NCI-H2171 (cell line): Measurements from ENCODE around the gene PBX2.
"Not testable (repeated sequence)": the region's sequence is repeated elsewhere in the genome, so short reads cannot be mapped to it uniquely, and the experiment has no call there.

ENCODE experiments used
- DNase-seq: peaks from one replicate; lab custom pipeline; 2025; lab: John Stamatoyannopoulos, UW

Gene PBX2

DNA sequence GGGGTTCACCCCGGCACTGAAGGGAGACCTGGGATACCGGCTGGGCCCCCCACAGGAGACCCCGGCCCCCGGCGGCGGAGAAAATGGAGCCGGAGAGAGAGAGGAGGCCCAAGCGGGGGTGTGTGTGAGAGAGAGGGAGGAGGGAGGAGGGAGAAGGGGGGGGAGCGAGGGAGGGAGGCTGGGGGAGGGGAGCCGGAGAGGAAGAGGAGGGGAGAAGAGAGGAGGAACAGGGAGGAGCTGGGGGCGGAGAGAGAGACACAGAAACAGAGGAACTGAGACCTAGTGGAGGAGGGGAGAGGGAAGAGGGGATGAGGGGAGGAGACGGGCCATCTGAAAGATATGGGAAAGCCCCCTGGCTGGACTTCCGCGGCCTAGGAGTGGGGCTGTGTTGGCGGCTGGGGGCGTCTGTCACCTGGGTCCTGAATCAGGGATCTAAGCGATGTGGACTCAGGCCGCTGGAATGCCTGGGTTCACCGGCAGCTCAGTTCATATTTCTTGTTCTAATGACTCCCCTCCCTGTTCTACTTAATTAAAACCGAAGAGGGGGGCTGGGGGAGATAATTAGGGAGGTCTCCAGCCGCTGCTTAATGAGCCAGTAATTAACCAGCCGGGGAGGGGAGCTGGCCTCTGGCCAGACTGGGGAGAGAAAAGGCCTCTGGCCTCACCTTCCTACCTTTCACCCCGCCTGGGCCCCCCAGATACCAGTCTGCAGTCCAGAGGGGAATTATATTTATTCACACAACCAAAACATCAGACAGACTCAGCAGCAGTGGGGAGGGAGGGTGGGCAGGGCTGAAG lies at the start of gene PBX2:
TSS of gene PBX2 (minus strand) at position 149 of the 798 bp plus-strand sequence. CDS start 287 bp downstream, outside the sequence.
- DNase-seq: peak; percentile 80

DNA sequence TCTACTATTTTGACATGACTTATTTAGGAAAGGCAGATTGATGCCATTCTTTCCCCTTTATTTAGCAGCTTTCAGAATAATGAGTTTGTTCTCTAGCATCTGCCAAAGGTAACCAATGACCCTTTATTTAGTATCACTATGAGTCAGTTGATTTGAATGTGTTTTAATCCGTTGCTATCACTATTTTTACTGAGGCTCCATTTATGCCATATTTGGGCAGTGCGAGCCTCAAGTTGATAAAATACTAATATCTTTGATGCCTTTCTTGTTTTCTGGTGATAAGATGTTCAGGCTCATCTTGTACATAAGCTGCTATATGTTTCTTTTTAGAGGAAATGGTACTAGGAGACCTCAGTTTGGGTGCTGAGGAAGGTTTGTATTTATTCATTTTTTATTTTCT lies 49.5 kb upstream of the PBX2 start:
- DNase-seq: no peak

GRCh38 chr6:32234934-32235333 lies 44.9 kb upstream of the PBX2 start:
- no peak for DNase-seq

DNA sequence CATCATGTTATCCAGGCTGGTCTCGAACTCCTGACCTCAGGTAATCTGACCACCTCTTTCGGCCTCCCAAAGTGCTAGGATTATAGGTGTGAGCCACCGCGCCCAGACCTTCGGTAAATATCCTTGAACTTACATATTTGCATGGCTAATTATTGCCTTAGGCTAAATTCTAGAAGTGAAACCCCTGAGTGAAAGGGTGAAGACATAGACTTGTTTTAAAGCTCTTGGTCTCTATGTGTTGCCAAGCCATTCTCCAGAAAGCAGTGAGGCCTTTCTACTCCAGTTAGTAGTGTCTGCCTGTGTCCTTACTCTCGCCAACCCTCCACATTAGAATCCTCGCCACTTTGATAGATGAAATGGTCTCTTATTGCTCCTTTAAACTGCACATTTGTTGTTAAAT lies 36.4 kb upstream of the PBX2 start:
- no peak for DNase-seq

DNA sequence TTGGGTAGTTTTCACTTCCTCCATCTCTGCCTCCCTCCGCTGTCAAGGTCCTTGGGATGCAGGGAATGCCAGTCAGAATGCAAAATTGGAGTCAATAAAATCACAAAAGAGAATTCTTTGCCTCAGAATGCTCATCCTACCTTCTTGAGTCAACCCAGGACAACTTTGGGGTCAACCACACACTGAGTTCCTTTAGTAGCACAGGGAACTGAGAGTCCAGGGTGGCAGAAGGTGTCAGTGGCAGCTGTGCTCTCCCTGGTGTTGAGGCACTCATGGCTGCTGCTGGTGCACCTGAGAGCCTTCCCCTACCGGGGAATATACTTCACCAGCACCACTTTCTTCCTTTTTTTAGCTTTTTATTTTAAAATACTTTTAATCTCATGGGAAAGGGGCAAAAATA lies 34.7 kb upstream of the PBX2 start:
- DNase-seq: no peak

DNA sequence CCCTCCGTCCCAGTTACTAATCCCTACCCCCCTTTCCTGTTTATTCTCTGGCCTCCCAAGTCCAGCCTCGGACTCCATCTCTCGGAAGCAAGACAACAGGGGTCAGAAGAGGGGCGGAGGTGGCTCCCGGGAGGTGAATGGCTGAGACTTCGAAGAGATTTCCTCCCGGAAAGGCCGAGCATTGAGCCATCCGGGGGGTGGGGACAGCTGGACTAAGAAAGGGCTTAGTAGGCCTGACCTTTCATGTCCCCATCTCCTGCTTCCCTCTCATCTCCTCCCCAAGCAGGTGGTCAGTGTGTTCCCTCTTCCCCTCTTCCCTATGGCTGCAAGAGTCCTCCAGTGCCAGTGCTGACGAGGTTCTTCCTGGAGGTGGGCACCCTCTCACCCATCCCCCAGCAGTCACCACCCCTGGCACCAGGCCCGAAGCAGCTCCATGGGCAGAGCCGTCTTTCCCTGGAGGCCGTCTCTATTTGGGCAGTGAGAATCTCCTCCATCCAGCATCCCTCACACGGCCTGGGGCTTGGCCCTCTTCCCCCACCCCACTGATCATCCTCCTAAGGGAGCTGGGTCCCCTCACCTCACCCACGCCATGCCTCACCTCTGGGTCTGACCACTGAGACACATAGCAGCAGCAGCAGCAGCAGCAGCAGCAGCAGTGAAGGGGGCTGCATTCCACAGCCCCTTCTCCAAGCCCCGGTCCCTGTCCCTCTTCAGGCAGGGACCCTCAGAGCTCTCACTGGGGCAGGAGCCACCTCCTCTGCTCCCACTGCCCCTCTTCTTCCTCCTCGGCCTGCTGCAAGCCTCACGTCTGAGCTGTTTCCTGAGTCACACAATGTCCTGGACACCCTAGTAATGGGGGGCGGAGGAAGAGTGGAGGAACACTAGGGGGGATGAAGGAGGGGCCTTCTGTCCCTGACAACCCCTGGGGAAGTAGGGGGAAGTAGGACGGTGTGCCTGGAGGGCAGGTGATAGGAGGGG lies 33.5 kb upstream of the PBX2 start, which contains the start of gene NOTCH4:
TSS of gene NOTCH4 (minus strand) at position 810 of the 978 bp plus-strand sequence. CDS start at position 671, 139 bp downstream.
- DNase-seq: no peak

DNA sequence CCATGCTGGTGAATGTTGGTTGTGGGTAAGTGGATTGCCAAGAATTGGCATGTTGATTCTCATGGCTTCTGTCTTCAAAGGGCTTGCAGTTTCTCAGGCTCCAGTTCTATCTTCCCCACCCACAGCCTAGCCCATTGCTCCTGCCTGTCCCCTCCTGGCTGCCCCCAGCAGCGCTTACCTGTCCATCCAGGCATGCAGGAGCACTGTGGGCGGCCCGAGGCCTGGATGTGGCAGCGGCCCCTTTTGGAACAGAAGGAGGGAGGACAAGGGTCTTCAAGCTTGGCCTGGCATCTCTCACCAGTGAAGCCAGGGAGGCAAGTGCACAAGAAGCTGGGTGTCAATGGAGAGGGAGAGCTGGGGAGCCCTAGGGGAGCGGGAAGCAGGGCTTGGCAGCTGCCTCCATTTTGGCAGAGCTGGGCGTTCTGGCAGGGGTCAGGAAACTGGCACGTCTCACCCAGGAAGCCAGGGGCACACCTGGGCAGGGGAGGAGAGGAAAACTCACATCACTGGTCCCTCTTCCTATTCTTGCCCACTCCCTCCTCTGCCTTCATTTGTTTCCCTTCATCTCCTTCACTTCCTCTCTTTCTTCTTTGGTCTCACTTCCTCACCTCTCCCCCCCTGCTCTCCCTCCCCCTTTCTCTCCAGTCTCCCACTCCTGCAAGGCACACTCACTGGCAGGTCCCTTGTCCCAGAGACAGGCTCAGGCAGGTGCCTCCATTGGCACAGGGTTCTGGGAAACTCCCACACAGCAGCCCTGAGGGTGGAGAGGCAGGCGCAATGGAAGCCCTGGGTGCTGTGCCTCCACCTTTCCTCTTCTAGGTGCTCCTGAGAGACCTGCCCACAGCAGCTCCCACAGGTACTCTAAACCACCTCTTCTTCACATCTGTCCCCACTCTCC lies 32.6 kb upstream of the PBX2 start:
- no peak for DNase-seq

DNA sequence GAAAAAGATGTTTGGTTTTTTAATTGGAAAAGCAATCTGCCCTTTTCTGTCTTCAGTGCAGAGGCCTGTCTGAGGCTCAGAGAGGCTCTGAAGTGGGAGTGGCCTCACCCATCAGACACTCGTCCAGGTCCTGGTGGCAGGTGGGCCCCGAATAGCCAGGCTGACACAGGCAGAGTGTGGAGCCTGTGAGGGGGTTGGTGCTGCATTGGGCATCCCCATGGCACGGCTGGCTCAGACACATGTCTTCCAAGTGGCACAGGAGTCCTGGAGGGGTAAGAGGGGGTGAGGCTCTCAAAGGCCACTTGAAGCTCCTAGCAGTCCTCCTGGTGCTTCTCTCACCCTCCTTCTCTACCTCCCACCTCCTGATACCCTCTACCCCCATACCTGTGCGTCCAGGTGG lies 30.0 kb upstream of the PBX2 start:
- no peak for DNase-seq

DNA sequence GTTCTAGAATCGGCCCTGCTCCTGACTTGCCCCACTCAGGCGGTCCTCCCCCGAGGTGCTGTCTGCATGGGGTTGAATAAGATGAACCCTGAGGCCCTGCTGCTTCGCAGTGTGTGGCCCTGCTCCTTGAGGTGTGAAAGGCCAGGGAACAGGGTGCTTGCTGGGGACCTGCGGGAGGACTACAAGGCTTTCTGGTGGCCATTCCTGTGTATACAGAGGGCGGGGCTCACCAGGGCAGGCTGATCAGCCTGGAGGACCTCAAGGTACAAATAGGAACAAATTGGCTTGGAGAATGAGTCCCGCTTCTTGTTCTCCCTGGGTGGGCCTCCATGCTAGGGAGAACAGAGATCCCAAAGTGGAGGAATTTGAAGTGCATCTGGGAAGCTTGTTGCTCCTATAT lies 28.2 kb upstream of the PBX2 start:
- DNase-seq: no peak

- DNase-seq: no peak
Observed at GRCh38 chr6:32216998-32217397, 27.0 kb upstream of the PBX2 start.

DNA sequence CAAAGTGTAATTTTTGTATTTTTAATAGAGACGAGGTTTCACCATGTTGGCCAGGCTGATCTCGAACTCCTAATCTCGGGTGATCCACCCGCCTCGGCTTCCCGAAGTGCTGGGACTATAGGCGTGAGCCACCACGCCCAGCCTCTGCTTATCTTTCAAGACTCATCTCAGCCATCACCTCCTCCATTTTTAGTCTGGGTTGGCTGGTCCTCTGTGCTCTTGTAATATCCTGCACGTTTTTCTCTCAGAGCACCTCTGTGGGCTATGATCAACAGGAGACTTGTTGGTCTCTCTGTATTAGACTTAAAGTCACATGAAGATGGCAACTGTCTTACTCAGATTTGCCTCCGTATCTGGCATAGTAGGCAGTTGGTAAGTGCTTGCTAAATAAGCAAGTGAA lies 26.3 kb upstream of the PBX2 start:
- DNase-seq: no peak

- no peak for DNase-seq
Observed at GRCh38 chr6:32215617-32216016, 25.6 kb upstream of the PBX2 start.

- DNase-seq: no peak
Observed at GRCh38 chr6:32214126-32214525, 24.1 kb upstream of the PBX2 start.

- no peak for DNase-seq
Observed at GRCh38 chr6:32213649-32214048, 23.6 kb upstream of the PBX2 start.

DNA sequence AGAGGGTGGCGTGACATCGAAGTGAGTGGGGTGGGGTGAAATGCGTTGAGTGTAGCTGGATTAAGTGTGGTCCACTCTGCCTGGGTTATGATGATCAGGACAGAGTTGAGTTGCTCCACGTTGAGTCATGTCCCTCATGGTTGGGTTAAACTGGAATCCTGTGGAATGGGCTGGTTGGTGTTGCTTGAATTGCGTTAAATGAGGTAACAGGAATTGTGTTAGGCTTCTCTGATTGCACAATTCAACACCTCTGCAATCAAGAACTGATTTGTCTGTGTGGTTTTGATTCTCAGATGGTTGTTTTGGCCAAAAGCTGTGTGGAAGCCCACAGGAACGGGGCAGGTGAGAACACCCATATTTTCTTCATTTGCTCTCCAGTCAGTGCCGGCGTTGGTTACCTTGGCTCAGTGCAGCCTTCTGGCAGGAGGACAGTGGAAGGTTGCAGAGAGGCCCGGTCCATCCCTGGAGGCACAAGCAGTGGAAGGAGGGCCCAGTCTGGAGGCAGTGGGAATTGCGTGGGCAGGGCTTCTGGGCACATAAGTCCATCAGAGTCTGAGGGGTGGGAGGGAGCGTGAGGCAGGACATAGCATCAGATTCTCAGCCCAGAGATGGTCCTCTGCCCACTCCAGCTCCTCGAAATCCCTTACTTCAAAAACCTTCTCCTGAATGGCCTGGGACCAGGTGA lies 22.2 kb upstream of the PBX2 start:
- no peak for DNase-seq

DNA sequence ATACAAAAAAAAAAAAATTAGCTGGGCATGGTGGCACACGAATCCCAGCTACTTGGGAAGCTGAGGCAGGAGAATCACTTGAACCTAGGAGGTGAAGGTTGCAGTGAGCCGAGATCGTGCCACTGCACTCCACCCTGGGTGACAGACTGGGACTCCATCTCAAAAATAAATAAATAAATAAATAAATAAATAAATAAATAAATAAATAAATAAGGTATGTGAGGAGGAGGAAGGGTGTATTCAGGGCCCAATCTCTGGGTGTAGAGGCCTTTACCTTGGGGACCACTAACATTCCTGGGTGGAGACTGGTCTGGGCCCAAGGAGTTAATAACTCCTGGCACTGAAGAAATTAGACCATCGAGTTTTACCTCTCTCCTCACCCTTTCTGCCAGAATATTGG lies 21.4 kb upstream of the PBX2 start:
- not testable (repeated sequence) for DNase-seq

- no peak for DNase-seq
Observed at GRCh38 chr6:32210191-32210601, 20.2 kb upstream of the PBX2 start.

DNA sequence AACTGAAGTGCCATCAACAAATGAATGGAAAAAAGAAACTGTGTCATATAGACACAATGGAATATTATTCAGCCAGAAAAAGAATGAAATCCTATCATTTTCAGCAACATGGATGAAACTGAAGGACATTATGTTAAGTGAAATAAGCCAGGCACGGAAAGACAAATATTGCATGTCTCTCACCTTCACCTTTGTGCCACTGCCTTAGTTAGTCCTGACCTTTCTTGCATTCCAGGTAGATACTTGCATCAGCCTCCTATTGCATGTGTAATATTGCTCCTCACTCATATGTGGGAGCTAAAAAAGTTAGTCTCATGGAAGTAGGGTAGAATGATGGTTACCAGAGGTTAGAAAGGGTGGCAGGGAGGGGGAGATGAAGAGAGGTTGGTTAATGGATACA lies 19.0 kb upstream of the PBX2 start:
- no peak for DNase-seq

GRCh38 chr6:32204268-32204715 lies 14.3 kb upstream of the PBX2 start:
- no peak for DNase-seq

DNA sequence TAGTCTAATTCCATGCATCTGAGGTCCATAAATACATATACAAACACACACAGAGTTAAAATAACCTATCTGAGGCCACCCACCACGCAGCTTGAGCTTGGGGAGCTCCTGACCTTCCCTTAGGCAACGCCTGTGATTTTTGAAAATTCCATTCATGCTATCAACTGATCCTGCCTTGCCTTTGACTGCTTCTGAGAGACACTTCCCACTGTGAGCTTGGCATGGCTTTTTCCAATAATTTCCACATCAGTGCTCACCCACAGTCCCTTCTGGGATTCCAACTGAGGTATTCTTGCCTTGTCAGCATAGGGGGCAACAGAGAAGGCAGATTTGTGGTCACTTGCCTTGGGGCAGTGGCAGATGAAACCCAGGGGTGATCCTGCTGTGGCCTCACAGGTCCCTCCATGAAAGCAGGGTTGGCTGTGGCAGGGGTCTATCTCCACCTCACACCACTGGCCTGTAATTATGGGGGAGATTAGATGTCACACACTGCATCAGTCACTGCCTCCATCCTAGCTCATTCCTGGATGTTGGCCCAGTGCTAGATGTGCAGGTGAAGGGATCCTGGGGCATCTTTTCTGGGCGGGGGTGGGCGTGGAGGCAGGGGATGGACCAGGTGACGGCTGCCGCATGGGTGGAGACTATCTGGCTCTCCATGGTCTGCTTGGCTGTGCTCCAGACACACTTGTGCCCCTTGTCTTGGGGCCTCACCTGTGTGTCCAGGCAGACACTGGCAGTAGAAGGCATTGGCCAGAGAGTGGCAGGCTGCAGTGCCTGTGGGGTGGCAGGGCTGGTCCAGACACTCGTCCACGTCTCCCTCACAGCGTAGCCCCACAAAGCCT lies 13.6 kb upstream of the PBX2 start:
- DNase-seq: no peak
